ENCODE results near the gene PHB1.
"Not testable (repeated sequence)": the region's sequence is repeated elsewhere in the genome, so short reads cannot be mapped to it uniquely, and the experiment has no call there.

The PHB1 gene

GRCh38 chr17:49372425-49372824 is 42.3 kb downstream of the PHB1 start:
- no peak for DNase-seq

DNA sequence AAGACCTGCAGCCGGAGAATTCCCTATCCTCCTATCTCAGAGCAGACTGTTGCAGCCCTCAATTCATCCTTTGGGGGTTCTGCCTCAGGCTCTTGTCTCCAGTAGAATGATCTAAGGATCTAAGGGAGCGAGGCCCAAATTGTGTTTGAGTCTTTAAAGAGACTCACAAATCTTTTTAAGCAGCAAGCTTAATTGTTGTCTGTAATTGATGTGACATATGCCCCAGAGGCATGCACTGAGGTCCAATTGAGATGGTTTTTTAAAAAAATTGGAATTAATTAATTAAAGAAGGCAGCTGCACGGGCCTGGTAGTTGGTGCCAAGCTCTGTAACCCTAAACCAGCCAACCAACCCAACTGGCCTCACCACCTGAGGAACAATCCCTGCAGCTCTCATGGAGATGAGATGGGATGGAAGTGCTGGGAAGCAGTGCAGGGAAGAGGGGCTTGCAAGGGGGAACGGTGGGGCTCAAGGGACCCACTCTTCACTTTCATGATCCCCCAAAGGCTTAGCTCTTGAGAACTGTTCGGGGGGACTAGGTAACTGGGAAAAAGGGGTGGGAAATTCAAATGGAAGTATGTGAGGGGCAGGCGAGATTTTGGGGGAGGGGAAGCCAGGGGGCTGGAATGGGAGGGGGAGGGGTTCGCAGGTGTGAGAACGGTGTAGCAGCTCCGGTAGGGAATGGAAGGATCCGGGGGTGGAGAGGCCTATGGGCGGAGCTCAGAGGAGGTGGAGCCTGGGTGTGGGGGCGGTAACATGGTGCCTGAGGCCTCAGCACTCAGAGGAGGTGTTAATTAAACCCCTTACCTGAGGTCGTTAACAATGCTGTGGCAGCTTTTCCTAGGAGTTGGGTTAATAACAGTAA is 43.5 kb downstream of the PHB1 start:
- no peak for DNase-seq

DNA sequence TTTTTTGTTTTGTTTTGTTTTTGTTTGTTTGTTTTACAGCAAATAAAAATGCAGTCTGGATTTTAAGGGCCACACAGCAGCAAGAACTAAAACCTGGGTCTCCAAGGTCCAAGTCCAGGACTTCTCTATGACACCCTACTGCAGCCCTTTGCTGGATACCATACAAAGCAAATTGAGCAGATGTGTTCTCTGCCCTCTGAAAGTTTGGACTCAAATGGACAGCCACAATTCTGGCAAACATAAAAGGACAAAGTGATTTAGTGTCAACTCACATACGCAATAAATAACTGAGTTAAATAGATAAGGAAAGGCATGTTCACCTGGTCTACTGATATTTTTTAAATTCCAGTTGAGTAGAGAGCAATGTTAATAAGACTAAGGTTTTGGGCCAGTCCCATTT is 44.9 kb downstream of the PHB1 start:
- DNase-seq = no peak

DNA sequence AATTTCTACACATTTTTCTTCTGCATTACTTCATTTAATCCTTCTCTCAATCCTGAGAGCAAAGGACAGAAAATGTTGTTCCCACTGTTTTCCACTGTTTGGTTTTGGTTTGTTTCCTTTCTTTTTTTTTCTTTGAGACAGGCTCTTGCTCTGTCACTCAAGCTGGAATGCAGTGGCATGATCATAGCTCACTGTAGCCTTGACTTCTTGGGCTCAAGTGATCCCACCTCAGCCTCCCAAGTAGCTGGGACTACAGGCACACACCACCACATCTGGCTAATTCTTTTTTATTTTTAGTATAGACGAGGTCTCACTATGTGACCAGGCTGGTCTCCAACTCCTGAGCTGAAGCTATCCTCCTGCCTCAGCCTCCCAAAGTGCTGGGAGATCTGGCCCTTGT is 45.6 kb downstream of the PHB1 start:
- no peak for DNase-seq

GRCh38 chr17:49365667-49366066 is 49.0 kb downstream of the PHB1 start:
- peak; percentile 10 for DNase-seq

DNA sequence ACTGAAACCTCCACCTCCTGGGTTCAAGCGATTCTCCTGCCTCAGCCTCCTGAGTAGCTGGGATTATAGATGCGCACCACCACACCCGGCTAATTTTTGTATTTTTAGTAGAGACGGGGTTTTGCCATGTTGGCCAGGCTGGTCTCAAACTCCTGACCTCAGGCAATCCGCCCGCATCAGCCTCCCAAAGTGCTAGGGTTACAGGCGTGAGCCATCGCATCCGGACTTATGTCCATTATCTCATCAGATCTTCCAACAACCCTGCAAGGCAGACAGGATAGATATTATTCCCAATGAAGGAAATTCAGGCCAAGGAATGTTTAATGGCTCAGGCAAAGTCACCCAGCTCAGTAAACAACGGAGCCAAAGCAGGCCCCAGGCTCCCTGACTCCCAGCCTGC is 49.6 kb downstream of the PHB1 start:
- not testable (repeated sequence) for DNase-seq

DNA sequence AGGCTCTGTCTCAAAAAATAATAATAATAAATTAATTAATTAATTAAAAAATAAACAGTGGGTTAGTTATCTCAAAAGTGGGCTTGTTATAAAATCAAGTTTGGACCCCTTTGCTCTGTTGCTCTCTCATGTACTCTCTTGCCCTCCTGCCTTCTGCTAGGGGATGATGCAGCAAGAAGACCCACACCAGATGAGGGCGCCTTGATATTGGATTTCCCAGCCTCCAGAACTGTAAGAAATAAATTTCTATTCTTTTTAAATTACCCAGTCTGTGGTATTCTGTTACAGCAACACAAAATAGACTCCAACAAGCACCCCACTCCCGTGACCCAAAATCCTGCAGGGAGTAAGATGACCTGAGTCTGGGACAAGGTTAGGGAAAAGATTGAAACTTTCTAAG is 50.6 kb downstream of the PHB1 start:
- DNase-seq = no peak

DNA sequence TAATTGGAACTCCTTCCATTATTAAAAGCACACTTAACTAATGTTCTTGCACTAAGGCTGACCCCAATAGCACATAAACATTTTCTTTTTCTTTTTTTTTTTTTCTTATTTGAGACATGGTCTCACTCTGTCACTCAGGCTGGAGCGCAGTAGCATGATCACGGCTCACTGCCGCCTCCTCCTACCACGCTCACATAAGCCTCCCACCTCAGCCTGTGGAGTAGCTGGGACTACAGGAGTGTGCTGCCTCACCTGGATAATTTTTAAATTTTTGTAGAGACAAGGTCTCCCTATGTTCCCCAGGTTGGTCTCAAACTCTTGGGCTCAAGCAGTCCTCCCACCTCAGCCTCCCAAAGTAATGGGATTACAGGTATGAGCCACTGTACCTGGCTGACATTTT is 51.4 kb downstream of the PHB1 start:
- no peak for DNase-seq

DNA sequence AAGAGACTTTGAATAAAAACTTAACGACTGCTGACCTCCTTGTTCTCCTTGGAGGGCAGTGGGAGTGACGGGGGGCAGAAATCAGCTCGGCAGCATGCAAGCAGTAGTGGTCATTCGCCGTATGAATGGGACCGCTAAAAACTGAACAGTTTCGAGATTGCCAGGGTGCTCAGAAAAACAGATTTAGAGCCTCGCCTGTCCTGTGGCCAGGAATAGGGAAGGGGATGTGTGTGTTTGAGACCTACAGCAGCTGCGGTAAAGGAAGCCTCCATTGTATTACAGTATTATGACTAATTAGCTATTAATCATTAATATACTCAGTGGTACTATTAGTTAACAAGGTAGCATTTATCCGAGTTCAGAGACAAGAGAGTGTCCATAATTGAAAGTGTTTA is 52.0 kb downstream of the PHB1 start:
- no peak for DNase-seq

GRCh38 chr17:49361902-49362722 is 52.6 kb downstream of the PHB1 start, which contains the start of gene ZNF652:
Gene ZNF652 (minus strand): TSS chr17:49362250. CDS start chr17:49317725, 44,525 bp downstream.
- peak; percentile 93 for DNase-seq

GRCh38 chr17:49361129-49361901 is 53.4 kb downstream of the PHB1 start:
- DNase-seq = no peak

DNA sequence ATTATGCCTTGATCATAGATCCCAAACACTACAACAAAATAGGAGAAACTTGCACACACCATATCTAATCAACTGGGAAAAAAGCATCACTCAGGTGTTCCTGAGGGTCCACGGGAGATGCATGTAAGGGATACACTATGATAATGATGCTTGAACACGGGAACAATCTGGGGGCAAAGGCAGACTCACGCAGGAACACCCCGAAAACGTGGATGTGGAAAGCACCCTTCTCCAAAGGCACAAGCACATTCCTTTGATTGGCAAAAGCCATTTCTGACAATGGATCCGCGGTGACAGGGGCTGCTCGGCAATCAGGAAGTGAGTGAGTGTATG is 53.9 kb downstream of the PHB1 start:
- DNase-seq = no peak

DNA sequence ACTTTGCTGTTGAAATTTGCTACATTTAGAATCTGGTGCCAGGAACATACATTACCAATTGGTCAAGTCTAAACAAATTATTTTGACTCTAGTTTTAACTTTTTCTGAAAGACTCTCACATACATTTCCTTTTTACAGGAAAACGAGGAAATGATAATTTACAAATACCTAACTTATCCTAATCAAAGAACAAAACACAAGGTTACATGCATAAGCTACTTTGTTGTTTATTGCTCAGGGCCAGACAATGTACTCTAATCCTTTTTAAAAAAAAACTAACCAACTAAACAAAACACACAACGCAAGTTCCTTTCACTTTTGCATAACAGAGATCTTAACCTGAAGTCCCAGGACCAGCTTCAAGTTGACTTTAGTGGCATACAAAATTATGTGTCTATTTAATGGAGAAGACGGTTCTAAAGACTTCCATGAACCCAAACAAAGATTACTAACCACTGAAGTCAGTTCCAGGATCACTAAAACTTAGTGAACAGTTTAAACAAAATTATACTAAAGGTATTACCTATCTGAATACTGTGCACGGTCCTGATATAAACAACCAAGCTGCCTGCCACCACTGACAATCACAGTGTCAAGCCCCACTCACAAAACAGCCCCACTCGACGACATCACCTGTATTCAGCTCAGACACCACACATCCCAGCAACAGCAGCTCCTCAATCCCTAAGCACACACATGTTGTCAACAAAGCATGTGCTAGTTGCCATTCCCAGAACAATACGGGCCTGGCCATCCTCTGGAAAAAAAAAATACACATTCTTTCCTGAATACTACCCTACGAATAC is 54.5 kb downstream of the PHB1 start:
- DNase-seq = no peak

DNA sequence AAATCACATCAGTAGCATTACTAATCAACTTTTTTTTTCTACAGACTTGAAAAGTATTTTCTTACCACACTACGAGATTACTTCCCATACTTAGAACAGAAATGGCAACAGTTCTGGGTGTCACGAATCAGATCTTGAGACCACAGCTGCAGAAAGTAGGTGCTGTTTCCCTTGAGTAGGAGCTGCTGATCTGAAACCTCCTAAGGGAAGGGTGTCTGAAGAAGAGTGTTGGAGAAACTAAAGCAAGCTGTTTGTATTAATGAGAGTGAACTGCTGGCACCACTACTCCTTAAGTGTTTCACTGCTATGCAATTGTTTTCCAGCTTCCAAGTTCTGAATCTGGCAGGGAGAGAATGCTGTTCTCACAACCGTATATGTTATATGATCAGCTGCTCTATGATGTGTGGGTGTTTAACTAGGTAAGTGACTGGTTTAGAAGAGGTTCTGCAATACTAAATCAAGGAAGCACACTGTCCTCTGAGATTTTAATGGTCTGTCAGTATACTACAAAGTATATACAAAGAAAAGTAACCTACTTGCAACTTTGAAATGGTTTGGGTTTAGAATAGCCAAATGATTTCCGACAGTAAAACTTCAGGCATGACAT is 55.9 kb downstream of the PHB1 start:
- no peak for DNase-seq

GRCh38 chr17:49357516-49357915 is 57.2 kb downstream of the PHB1 start:
- DNase-seq = no peak

GRCh38 chr17:49356320-49356719 is 58.4 kb downstream of the PHB1 start:
- DNase-seq = no peak
